ENCODE data around the gene ZGPAT.
"Not testable (repeated sequence)": the region's sequence is repeated elsewhere in the genome, so short reads cannot be mapped to it uniquely, and the experiment has no call there.

ZGPAT gene, protein sequence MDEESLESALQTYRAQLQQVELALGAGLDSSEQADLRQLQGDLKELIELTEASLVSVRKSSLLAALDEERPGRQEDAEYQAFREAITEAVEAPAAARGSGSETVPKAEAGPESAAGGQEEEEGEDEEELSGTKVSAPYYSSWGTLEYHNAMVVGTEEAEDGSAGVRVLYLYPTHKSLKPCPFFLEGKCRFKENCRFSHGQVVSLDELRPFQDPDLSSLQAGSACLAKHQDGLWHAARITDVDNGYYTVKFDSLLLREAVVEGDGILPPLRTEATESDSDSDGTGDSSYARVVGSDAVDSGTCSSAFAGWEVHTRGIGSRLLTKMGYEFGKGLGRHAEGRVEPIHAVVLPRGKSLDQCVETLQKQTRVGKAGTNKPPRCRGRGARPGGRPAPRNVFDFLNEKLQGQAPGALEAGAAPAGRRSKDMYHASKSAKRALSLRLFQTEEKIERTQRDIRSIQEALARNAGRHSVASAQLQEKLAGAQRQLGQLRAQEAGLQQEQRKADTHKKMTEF

DNA sequence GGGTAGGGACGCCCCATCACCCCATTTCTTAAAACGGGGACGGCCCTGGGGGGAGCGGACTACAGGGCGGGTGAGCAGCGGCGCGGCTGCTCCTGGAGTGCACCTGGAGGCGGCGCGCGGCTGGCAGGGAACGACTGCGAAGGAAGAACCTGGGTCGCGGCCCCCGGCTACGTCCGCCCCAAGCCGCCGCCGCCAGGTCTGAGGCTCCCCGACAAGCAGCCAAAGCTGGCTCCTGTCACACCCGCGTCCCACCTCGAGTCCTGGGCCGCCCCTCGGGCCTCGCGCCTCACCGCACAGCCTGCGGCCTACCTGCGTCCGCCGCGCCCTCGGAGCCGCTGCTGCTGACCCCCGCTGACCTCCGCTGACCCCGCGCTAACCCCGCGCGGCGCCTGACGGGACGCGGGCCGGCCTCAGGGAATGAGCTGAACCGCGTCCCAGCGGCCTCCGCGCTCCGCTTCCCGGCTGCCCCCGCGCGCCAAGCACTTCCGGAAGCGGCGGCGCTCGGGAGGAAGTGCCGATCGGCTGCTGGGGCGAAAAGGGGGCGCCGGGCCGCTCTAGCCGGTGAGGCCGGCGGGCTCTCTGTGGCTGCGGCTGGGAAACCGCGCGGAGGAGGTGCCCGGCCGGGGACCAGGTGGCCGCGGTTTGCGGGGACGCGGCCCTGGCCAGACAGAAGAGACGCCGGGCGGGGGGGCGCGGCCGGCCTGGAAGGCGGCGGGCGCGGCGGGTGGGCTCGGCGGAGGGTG lies at the start of gene ZGPAT, which contains the start of gene ARFRP1:
TSS of gene ZGPAT (plus strand) at position 482 of the 743 bp plus-strand sequence. CDS start 542 bp downstream, outside the sequence.
TSS of gene ARFRP1 (minus strand) at position 419 of the 743 bp plus-strand sequence. CDS start 885 bp downstream, outside the sequence.
- peak; percentile 71 for DNase-seq (ENCODE audit: low read depth)

DNA sequence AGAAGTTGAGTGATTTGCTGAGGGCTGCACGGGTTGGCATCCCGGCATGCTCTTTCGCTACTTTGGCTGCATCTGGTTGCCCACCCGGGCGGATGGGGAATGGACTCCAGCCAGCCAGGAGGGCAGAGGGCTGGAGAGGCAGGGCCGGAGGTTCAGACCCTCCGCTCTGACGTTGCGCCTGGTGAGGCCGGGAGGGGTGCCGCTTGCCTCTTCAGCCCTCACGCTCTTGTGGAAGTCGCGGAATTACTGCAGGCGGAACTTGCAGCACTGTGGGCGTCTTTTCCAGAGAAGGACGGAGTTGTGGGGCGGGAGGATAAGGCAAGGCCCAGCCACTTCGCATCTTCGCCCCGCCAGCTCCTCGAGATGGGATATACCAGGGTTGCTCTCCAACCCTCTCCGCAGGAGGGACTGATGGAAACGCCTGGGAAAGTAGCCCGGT lies 49.1 kb upstream of the ZGPAT start:
- DNase-seq (ENCODE audit: low read depth) = peak; percentile 27

DNA sequence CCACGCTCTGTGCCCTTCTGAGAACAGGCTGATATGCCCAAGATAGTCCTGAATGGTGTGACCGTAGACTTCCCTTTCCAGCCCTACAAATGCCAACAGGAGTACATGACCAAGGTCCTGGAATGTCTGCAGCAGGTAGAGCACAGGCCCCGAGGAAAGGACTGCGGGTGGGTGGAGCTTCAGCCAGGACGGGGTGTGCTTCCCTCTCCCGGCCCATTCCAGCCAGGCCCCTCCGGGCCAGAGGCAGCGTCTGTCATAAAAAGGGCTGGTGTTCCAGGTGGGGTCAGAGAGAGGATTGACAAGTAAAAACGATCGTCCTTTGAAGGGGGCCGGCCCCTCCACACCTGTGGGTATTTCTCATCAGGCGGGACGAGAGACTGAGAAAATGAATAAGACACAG lies 48.5 kb upstream of the ZGPAT start:
- no peak for DNase-seq (ENCODE audit: low read depth)

DNA sequence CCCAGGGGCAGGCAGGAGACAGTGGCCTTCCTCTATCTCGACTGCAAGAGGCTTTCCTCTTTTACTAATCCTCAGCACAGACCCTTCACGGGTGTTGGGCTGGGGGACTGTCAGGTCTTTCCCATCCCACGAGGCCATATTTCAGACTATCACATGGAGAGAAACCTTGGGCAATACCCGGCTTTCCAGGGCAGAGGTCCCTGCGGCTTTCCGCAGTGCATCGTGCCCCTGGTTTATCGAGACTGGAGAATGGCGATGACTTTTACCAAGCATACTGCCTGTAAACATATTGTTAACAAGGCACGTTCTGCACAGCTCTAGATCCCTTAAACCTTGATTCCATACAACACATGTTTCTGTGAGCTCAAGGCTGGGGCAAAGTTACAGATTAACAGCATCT lies 47.7 kb upstream of the ZGPAT start:
- not testable (repeated sequence) for DNase-seq (ENCODE audit: low read depth)

DNA sequence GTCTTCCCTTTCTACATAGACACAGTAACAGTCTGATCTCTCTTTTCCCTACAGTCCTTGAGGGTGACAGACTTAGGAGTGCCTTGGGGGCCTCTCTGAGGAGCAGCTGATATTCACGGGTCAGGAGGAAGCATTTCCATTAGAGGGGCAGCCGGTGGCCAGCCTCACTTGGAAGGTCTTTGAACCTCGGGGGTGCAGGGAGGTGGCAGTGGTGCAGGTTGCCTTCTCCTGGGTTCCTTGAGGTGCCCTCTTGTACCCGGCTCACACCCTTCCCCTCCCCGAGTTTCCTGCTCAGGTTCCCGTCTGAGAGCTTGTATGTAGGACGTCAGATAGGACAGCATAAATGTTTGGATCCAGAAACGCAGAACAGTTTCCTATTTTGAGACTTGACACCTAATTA lies 47.2 kb upstream of the ZGPAT start:
- DNase-seq (ENCODE audit: low read depth) = no peak

DNA sequence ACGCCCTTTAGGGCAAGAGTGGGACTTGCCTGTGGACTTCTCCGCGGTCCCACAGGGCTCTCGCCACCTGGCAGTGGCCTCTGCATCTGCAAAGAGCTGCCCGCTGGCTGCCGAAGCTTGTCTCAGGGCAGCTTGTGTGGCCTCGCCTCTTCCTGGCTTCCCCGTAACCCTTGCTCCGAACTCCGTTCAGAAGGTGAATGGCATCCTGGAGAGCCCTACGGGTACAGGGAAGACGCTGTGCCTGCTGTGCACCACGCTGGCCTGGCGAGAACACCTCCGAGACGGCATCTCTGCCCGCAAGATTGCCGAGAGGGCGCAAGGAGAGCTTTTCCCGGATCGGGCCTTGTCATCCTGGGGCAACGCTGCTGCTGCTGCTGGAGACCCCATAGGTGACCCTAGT lies 46.7 kb upstream of the ZGPAT start:
- no peak for DNase-seq (ENCODE audit: low read depth)

DNA sequence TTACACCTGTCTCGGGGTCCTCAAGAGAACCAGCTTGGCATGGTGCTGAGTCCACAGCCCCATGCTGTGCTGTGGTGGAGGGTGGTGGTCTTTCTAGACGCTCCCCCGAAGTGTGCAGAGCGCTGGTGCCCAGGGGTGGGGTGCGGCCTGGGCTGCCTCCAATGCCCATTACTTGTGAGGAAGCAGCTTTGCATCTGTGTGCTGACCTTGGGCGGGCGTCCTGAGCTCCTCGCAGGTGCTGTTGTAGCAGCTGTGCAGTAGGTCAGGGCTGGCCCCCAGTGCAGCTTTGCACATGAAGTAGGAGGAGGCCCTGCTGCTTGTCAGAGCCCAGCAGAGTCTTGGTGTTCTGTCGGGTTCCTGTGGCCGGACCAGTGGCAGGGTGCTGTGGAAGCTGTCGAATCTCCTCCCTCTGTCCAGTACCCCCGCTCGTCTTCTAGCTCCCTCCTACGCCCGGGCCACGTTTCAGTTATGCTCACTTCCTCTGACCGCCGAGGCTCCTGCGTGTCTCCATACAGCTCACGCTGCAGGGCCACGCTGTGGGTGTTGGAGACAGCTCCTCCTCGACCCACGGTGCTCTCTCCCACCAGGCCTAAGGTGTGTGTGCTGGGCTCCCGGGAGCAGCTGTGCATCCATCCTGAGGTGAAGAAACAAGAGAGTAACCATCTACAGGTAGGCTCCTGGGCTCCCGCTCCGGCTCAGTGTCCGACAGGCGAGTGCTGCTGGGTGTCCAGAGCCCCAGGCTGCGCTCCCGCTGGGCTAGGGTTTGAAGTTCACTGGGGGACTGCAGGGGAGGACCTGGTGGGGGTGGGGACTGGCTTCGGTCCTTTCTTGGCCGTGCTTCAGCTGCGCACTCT lies 45.7 kb upstream of the ZGPAT start:
- no peak for DNase-seq (ENCODE audit: low read depth)

DNA sequence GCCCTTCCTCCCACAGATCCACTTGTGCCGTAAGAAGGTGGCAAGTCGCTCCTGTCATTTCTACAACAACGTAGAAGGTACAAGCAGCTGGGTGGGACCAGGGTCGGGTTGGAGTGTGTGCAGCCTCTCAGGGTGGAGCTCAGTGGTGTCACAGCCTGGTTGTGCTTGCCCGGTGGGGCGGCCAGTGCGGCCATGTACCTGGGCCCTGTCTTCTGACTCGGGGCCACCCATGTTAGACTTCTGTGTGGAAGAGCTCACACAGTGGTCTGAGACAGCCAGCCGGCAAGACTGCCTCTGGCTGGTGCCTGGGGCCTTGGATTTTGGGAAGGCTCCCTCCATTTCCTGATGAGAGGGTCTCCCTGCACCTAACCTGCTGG lies 45.0 kb upstream of the ZGPAT start:
- DNase-seq (ENCODE audit: low read depth) = no peak

DNA sequence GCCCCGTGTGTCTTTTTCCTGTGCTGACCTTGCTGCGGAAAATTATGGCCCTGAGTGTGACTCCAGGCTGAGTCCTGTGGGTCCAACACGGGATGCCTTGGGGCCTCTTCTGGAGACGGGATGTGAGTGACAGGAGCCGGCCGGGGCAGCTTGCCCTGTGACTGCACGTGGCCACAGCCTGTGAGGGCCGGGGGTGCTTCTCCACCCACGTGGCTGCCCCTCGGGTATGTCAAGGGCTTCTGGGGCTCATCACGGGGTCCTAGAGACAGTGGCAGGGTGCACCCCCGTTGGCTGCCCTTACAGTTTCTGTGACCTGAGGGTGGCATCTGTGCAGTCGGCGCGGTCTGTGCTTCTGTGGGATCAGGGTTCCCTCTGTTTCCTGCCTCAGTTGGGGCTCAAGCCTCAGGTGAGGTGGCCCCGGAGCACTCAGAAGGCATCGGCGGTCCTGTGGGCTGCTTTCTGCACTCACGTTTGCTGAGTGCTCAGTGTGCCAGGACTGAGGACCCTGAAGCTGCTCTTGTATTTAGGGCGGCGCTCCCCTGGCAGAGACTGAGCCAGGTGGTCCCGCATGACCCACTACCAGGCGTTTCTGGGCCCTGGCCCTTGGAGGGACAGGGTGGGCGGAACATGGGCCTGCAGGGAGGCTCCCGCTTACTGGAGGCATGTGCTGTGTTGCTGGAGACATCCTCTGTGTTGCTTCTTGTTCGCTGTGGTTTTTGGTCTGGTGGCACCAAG lies 44.3 kb upstream of the ZGPAT start:
- DNase-seq (ENCODE audit: low read depth) = no peak

DNA sequence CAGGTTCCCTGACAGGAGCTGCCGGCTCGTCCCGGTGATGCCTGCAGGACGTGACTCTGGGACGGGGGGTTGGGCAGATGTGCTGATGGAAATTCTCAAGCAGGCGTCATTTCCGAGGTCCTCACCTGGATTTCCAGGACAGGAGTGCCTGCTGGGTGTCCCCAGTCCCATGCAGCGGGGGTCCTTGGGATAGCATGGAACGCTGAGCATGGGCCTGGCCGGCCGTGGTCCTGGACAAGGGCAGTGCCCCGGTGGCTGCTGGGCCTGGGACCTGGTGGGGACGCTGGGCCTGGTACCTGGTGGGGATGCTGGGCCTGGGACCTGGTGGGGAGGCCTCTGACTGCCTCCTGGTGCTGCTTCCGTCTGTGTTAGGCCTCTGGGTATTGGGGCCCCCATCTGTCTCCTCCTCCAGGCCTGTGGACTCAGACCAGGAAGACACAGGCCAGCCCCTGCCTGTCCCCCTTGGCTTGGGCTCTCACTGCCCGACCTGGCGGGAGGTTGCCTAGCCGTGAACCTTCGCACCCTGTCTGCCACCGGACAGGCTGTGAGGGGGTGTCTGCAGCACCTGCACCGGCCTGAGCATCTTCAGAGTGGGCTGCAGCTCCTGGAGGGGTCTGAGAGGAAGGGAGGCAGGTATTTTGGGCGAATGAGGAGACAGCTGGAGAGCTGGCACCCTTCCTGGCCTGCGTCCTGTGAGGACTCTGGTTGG lies 43.5 kb upstream of the ZGPAT start:
- no peak for DNase-seq (ENCODE audit: low read depth)

DNA sequence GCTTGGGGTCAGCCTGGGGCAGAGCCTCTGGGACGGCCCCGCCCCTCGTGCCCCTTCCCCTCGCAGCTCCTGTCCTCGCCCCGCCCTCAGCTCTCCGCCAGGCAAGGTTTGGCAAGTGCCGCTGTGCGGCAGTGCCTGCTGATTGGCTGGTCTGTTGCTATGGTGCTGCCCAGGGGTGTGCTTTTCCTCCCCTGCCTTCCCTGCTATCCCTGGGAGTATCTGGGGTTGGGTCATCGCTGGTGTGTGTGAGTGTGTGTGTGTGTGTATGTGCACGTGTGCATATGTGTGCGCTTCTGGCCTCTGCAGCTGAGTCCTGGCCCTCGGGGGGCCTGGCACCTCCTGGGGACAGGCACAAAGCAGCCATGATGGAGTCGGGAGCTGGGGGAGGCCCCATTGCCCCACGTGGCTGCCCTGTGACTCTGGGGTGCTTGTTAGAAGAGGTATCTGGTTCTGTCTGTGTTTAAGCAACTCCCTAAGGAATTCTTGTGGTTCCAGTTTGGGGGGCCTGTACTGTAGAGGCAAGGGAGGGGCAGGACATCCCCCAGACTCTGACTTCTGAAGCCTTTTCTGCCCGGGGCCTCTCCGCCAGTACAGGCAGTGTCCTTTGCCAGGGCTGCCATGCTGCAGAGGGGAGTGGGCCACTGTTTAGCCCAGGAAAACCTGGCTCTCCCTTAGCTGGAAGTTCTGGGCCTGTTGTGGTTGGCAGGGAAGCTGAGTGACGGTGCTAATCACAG lies 42.8 kb upstream of the ZGPAT start:
- DNase-seq (ENCODE audit: low read depth) = no peak

DNA sequence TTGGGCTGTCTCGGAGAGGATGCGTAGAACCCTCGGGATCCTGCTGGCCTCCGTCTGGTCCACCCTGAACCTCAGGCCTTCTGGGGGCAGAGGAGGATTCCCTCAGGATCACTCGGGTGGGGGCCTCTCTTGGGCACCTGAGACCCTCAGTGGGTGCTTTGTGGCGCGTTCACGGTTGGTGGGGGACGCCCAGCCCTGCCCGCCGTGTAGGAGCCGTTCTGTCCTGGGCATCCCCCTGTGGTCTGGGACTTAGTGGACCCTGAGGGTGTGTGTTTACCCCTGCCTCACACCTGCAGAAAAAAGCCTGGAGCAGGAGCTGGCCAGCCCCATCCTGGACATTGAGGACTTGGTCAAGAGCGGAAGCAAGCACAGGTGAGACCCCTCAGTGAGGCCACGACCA lies 42.1 kb upstream of the ZGPAT start:
- no peak for DNase-seq (ENCODE audit: low read depth)

DNA sequence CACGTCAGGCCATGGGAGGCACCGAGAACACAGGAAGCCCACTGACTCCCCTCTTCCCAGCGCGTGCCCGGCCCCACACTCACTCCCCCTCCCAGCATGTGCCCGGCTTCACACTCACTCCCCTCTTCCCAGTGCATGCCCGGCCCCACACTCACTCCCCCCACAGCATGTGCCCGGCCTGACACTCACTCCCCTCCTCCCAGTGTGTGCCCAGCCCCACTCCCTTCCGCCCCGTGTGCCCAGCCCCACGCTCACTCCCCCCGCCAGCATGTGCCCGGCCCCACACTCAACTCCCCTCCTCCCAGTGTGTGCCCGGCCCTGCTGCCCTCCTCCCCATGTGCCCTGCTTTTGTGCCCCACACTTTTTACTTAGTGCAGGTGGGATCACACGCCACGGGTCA lies 40.0 kb upstream of the ZGPAT start:
- no peak for DNase-seq (ENCODE audit: low read depth)

DNA sequence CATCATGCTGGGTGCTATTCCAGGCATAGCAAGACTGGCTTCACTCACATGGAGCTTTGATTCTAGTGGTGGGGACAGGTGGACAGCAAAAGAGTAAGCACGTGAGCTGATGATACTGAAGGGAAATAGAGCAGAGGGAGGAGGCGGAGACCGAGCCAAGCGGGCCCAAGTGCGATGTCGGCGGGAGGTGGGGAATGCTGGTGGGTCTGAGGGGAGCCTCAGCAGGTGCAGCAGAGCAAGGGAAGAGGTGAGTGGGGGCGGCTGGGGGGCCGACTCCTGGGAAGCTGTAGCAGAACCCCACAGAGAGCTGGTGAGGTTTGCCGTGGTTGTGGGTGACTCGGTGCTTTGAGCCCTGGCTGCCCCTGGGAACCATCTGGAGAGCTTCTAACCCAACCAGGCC lies 39.5 kb upstream of the ZGPAT start:
- no peak for DNase-seq (ENCODE audit: low read depth)

DNA sequence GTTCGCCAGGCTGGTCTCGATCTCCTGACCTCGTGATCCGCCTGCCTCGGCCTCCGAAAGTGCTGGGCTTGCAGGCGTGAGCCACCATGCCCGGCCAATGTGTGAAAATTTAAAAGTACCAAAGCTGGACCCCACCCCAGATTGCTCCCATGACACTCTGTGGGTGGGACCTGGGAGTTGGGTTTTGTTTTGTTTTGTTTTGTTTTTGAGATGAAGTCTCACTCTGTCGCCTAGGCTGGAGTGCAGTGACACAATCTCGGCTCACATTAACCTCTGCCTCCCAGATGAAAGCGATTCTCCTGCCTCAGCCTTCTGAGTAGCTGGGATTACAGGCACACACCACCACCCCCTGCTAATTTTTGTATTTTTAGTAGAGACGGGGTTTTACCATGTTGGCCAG lies 36.1 kb upstream of the ZGPAT start:
- DNase-seq (ENCODE audit: low read depth) = not testable (repeated sequence)

DNA sequence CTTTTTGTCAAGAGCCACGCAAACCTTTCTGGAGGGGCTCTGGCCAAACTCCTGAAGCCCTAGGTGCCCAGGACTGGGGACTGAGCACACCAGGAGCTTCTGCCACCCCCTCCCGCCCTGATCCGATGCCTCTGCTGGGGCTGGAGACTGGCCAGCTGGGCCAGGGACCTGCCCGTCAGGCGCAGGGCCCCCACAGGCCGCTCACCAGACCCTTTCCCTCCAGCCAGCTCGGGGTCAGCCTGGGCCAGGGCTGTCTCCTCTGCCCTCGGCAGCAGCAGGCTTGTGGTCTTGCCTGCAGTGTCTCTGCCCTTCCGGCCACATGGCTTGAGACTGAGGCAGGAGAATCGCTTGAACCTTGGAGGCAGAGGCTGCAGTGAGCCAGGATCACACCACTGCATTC lies 35.2 kb upstream of the ZGPAT start:
- DNase-seq (ENCODE audit: low read depth) = no peak

DNA sequence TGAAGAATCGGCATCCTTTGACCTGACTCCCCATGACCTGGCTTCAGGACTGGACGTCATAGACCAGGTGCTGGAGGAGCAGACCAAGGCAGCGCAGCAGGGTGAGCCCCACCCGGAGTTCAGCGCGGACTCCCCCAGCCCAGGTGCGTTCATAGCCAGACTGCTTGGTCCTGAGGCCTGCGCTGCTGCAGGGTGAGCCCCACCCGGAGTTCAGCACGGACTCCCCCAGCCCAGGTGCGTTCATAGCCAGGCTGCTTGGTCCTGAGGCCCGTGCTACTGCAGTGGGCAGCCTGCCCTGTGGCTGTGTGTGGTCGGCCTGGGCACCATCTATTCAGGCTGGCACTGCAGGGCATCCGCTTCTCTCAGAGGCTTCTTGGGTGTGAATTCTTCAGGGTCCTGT lies 33.9 kb upstream of the ZGPAT start:
- DNase-seq (ENCODE audit: low read depth) = no peak

DNA sequence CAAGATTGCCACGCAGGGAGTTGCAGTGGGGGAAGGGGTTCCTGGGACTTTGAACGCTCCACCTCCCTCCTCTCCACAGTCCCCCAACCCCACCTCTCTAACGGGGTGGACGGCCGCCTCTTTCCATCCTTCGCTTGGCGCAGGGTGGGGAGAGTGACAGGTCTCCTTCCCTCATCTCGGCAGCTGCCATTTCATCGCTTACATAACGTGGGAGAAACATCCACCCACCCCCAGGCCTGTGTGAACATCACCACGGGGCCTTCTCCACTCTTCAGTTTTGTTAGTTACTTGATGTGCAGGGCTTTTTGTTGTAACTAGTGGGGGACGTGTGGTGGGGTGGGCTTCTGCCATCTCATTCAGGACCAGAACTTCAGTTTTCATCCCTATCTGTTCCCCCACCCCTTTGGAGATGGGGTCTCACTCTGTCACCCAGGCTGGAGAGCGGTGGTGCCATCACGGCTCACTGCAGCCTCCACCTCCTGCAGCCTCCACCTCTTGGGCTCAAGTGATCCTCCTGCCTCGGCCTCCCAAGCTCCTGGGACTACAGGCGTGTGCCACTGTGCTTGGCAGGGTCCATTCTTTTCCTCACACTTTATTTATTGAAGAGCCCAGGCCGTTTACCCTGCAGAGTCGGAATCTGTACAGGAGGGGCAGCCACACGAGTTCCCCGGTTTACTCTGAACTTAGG lies 32.0 kb upstream of the ZGPAT start:
- no peak for DNase-seq (ENCODE audit: low read depth)

DNA sequence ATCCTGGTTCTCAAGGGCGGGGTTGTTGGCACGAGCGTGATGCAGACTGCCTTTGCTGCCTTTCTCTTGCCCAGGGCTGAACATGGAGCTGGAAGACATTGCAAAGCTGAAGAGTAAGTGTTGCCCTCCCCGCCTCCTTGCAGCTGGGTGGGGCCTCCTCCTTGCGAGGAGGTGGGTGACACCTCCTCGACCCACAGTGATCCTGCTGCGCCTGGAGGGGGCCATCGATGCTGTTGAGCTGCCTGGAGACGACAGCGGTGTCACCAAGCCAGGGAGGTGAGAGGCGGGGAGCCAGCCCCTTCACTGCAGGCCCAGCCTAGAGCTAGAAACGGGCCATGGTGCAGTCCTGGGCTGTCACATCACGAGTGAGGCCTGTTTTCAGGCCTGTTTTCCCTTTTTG lies 29.8 kb upstream of the ZGPAT start:
- DNase-seq (ENCODE audit: low read depth) = no peak
